ENCODE data around the gene PPP2R5D. TPM values are rescaled to one million over a fixed set of nuclear protein-coding genes. Genes with fewer than 3 reads are reported as not detected.

The PPP2R5D gene
- total RNA-seq, 4 donors from 2014 or later: 38.0 to 87.5 (median 52.9) TPM

DNA sequence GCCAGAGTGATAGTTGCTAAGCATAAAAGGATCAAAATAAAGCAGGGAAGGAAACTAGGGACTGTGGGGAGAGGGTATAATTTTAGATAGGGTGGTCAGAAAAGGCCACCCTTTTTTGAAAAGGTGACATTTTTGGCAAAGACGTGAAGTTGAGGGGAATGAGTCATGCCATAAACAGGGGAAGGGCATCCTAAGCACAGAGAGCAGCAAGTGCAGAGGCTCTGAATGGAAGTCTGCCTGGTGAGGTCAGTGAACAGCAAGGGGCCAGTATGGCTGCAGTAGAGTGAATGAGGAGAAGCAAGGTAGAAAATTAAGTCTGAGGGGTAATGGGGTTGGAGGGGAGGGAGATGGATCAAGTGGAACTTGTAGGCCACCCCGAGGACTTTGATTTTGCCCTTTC lies 77.5 kb downstream of the PPP2R5D start:
- Histone ChIP-seq H3K4me3 (peak overlapping the region in 2 of 4 donors; percentile 68 to 81), H3K27me3 (no peaks in the 10 kb centered on the region), H3K9me3 (no peaks in the 10 kb centered on the region), H3K4me1 (peaks cover 17 to 33% (median 29%) of the 10 kb centered on the region in 4 donors), H3K27ac (peak overlapping the region in 2 of 4 donors; percentile 89 to 92), H3K36me3 (peaks cover 0 to 17% (median 5%) of the 10 kb centered on the region in 4 donors)
- intact Hi-C loops (cut with DNase I; ENCODE audit: low total_unique reads) (no loop called here), in situ Hi-C loops (cut with MboI; ENCODE audit: low pct_ligation_motif_present in 1 of 4, low pct_unique_long_range_greater_than_20kb in 1 of 4, low sequenced_read_pairs in 3 of 4) (no loop called here)
- DNase-seq: no peak
- no peak for TF ChIP-seq POLR2A (IDR thresholded peaks at IDR 0.05)
- TF ChIP-seq, protein P1, sequence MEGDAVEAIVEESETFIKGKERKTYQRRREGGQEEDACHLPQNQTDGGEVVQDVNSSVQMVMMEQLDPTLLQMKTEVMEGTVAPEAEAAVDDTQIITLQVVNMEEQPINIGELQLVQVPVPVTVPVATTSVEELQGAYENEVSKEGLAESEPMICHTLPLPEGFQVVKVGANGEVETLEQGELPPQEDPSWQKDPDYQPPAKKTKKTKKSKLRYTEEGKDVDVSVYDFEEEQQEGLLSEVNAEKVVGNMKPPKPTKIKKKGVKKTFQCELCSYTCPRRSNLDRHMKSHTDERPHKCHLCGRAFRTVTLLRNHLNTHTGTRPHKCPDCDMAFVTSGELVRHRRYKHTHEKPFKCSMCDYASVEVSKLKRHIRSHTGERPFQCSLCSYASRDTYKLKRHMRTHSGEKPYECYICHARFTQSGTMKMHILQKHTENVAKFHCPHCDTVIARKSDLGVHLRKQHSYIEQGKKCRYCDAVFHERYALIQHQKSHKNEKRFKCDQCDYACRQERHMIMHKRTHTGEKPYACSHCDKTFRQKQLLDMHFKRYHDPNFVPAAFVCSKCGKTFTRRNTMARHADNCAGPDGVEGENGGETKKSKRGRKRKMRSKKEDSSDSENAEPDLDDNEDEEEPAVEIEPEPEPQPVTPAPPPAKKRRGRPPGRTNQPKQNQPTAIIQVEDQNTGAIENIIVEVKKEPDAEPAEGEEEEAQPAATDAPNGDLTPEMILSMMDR (IDR thresholded peaks at IDR 0.05): no peak
- no peak for TF ChIP-seq EP300 (IDR thresholded peaks at IDR 0.05; ENCODE audit: low read depth)
- TF ChIP-seq POLR2AphosphoS5 (IDR thresholded peaks at IDR 0.05): no peak
- 25 to 60% methylated on average over 1 to 2 of the region's 2 CpGs for WGBS, 2 donors (ENCODE audit: low coverage in 1 of 2)

Other genes starting within 250 kb of the PPP2R5D start
- gene TBCC, start 238.5 kb upstream of the PPP2R5D start, total RNA-seq: 10 to 100 TPM in 3 of 4 donors, 1 to 10 TPM in 1; 5.2 to 43.3 (median 27.3) TPM
- gene BICRAL, start 202.5 kb upstream of the PPP2R5D start, total RNA-seq: 10 to 100 TPM; 14.7 to 34.8 (median 21.5) TPM
- 10 to 100 TPM; 27.3 to 57.1 (median 43.4) TPM for gene RPL7L1, start 105.0 kb upstream of the PPP2R5D start, total RNA-seq
- gene PTCRA, start 68.5 kb upstream of the PPP2R5D start, total RNA-seq: not detected
- gene CNPY3, start 55.1 kb upstream of the PPP2R5D start, total RNA-seq: 10 to 100 TPM; 10.3 to 24.4 (median 21.0) TPM
- under 1 TPM in 1 of 4 donors, not detected in 3; 0.68 TPM for gene GNMT, start 23.8 kb upstream of the PPP2R5D start, total RNA-seq
- 10 to 100 TPM; 17.2 to 50.0 (median 33.2) TPM for gene PEX6, start 5.4 kb upstream of the PPP2R5D start, total RNA-seq
- 10 to 100 TPM; 21.7 to 54.2 (median 37.3) TPM for gene MEA1, start 29.4 kb downstream of the PPP2R5D start, total RNA-seq
- 10 to 100 TPM; 54.6 to 67.3 (median 63.2) TPM for gene KLHDC3, start 29.7 kb downstream of the PPP2R5D start, total RNA-seq
- gene RRP36, start 37.1 kb downstream of the PPP2R5D start, total RNA-seq: 100 to 1,000 TPM in 1 of 4 donors, 10 to 100 TPM in 3; 32.2 to 200 (median 40.5) TPM
- 10 to 100 TPM; 13.0 to 29.3 (median 15.7) TPM for gene CUL7, start 69.3 kb downstream of the PPP2R5D start, total RNA-seq
- 10 to 100 TPM in 3 of 4 donors, 1 to 10 TPM in 1; 5.8 to 54.2 (median 34.3) TPM for gene MRPL2, start 74.9 kb downstream of the PPP2R5D start, total RNA-seq
- 100 to 1,000 TPM in 3 of 4 donors, 10 to 100 TPM in 1; 91.9 to 296 (median 159) TPM for gene KLC4, start 75.1 kb downstream of the PPP2R5D start, total RNA-seq
- 10 to 100 TPM in 1 of 4 donors, 1 to 10 TPM in 3; 2.2 to 34.6 (median 6.0) TPM for gene PTK7, start 91.7 kb downstream of the PPP2R5D start, total RNA-seq
- gene SRF, start 186.7 kb downstream of the PPP2R5D start, total RNA-seq: 10 to 100 TPM; 26.7 to 32.6 (median 29.6) TPM
- 10 to 100 TPM; 41.1 to 69.9 (median 50.3) TPM for gene CUL9, start 197.6 kb downstream of the PPP2R5D start, total RNA-seq
- gene DNPH1, start 244.9 kb downstream of the PPP2R5D start, total RNA-seq: 100 to 1,000 TPM in 3 of 4 donors, 10 to 100 TPM in 1; 16.1 to 367 (median 128) TPM